Renal cortical epithelial cell (primary cell): ENCODE results near the gene BAAT. TPM values are rescaled to one million over a fixed set of nuclear protein-coding genes. Genes with fewer than 3 reads are reported as not detected.
"Not testable (repeated sequence)": the region's sequence is repeated elsewhere in the genome, so short reads cannot be mapped to it uniquely, and the experiment has no call there.

Source experiments
- DNase-seq: peaks from one replicate; pipeline ENCODE4 v3.0.0-alpha.2; 2011; ENCODE audit warnings: low read depth
- total RNA-seq: library from RNA; depleted of rRNA; stranded (reverse); fragments of >200 nt; gene quantifications from 2 replicates; pipeline ENCODE4 v1.2.3, GENCODE V29; 2014

Gene BAAT
- total RNA-seq, 1 donor from 2014 or later: 0.94 TPM

- DNase-seq: no peak
Observed at GRCh38 chr9:101365181-101365580, 19.6 kb downstream of the BAAT start.

DNA sequence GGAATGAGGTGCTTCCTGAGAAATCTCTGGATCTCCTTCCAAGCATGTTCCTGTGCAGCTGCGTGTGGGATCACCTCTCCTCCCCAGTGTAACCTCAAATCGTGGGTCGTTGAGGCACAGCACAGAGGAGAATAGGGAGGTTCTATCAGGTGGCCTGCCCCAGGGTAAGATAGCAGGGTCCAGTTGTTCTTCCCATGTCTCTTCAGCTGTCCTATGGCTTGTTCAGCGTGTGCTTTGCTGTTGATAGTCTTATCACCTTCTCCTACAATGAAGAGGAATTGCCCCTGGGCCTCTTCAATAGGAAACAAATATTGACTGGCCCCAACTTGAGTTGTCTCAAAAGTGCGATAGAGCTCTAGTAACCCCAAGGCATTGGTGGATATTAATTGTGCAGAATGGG, 22.4 kb downstream of the BAAT start:
- no peak for DNase-seq

GRCh38 chr9:101360647-101361046, 24.2 kb downstream of the BAAT start:
- DNase-seq: no peak

DNA sequence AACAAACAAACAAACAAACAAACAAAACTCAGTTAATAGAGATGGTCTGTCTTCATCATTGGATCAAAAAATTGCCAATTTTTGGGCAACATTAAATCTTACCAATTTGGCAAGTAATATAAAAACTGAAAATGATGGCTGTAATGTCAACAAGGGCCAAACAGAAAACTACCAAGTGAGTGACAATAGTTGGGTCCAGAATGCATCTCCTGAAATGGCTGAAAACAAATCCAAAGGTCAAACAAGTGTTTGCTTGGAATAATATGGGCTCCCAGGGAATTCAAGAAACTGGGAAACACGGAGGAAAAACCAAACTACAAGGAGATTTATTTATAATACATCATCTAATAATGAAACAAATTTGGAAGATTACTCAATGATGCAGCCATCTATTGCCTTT, 25.1 kb downstream of the BAAT start:
- no peak for DNase-seq

DNA sequence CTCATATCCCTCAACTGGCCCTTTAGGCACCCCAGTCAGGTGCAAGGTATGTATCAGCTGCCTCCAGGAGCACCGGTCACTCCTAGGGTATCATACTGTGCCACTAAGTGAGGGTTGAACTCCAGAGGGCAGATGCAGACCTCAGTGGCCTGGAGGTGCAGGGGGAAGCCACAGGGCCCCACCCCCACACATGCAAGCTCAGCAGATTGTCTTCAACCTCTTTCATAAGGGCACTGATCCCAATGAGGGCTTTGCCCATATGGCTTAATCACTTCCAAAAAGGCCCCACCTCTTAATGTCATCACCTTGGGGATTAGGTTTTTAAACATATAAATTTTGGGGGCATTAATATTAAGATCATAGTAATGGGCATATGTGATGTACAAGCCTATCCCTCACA, 28.2 kb downstream of the BAAT start:
- DNase-seq: no peak

- DNase-seq: no peak
Observed at GRCh38 chr9:101354765-101355708, 29.8 kb downstream of the BAAT start.

GRCh38 chr9:101354143-101354764, 30.6 kb downstream of the BAAT start:
- peak; percentile 50 for DNase-seq

DNA sequence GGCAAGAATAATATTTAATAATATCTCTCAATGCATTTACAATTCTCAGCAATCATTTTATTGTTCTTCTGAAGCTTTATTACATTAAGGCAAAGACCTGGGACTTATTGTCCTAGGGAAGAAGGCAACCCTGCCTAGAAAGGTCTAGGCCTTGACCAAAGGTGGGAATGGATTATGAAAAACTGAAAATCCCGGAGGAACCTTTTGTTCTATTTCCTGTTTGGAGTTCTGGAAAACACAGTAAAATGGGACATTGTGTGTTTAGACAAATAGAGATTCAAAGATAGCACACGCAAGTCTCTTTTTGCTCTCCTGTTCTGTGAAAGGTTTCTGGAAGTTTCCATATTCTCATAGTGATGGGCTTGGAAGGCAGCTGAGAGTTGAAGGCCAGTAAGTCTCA, 31.1 kb downstream of the BAAT start:
- no peak for DNase-seq

- no peak for DNase-seq
Observed at GRCh38 chr9:101352892-101353463, 31.8 kb downstream of the BAAT start.

GRCh38 chr9:101350285-101350684, 34.5 kb downstream of the BAAT start:
- no peak for DNase-seq

DNA sequence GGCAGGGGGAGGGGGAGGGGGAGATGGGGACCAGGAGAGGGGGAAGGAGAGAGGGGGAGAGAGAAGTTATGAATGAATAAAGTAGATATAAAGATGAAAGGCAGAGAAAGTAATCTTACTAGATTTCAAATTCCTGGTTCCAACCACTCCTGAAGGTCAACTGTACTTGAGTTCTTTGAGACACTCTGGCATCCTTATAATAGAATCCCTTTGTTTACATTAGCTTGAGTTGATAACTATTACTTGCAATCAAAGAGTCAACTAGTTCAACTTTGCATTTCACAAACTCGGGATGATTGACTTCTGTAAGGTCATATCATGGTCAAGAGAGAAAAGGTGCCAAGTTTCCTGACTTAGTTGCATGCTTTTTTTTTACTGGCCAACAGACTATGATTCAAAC, 42.2 kb downstream of the BAAT start:
- DNase-seq: no peak

DNA sequence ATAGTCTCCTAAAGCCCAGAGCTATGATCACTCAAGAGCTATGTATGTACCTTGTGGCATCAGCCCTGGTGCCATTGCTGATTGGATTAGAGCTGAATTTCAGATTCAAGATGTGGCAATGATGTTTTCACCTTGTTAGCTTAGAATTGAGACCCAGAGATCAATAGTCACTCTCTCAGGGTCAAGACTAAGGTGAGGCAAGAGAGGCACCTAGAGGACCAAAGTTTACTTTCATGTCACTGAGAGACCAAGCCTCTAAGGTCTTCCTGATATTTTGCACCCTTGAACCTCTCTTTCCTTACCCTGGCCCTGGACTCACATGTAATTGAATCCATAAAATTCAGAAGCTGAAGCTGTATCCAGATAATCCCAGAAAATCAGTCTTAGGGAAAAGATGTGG, 42.8 kb downstream of the BAAT start:
- no peak for DNase-seq

- DNase-seq: no peak
Observed at GRCh38 chr9:101337237-101337636, 47.6 kb downstream of the BAAT start.

- no peak for DNase-seq
Observed at GRCh38 chr9:101336091-101336490, 48.7 kb downstream of the BAAT start.

DNA sequence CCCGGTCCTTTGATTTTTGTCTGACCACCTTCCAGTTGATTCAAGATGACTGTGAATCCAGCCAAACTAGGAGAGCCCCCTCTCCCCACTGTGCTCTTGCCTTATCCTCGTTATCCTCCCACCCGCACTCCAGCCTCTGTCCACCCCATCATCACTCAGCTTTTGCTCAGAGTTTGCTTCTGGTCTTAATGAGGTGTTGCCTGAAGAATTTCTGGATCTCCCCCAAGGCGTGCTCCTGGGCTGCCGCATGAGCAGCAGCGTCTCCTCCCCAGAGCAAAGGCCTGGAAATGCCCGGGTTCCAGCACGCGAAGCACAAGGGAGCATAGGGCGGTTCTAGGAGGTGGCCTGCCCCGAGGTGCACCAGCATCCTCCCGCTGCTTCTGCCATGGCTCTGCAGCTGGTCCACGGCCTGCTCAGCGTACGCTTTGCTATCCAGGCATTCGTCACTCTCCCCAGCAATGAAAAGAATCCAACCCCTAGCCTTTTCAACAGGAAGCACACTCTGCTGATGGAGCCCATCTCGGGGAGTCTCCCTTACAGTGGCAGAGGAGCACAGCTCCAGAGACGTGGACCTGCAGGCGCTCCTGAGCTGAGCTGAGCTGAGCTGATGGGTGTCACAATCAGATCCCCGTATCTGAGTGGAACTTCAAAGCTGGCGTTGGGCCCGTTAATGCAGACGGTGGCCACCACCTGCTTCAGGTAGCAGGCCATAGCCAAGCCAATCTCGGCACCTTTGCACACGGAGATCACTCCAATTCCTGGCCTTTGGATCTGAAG, 50.7 kb downstream of the BAAT start:
- DNase-seq: no peak

DNA sequence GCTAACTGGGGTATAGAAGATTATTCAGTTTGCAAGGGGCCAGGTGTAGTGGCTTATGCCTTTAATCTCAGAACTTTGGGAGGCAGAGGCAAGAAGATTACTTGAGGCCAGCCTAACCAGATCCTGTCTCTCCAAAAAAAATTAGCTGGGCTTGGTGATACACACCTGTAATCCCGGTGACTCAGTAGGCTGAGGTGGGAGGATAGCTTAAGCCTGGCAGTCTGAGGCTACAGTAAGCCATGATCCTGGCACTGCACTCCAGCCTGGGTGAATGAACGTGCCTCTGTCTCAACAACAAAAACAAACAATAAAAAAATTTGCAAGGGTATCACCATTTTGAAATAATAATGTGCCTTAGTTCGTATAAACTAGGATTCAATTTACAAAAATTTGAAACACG, 51.3 kb downstream of the BAAT start:
- DNase-seq: no peak

DNA sequence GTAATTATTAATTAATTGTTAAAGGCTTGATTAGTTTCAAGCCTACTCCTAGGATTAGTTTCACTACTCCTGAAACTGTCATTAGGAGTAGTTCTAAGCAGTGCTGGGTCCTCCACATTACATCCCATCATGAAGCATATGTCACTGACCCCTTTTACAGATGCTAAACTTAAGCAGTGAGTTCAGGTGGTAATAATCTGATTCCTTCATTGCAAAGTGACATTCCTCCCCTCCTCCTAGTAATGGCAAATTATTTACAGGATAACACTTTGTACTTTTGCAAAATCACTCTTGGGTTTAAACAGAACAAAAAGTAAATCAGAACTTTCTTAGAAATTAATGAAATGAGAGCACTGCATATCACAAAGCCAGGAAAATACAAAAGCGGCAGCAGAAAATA, 52.4 kb downstream of the BAAT start:
- no peak for DNase-seq

DNA sequence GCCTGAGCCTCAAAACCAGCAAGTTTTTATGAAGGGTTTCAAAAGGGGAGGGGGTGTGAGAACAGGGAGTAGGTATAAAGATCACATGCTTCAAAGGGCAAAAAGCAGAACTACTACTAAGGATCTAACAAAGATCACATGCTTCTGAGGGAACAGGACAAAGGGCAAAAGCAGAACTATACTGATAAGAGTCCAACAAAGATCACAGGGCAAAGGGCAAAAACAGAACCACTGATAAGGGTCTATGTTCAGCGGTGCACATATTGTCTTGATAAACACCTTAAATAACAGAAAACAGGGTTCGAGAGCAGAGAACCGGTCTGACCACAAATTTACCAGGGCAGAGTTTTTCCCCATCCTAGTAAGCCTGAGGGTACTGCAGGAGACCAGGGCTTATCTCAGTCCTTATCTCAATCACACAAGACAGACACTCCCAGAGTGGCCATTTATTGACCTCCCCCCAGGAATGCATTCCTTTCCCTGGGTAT, 57.3 kb downstream of the BAAT start:
- DNase-seq: not testable (repeated sequence)

- DNase-seq: no peak
Observed at GRCh38 chr9:101326501-101326900, 58.3 kb downstream of the BAAT start.

GRCh38 chr9:101326035-101326434, 58.8 kb downstream of the BAAT start:
- DNase-seq: no peak

DNA sequence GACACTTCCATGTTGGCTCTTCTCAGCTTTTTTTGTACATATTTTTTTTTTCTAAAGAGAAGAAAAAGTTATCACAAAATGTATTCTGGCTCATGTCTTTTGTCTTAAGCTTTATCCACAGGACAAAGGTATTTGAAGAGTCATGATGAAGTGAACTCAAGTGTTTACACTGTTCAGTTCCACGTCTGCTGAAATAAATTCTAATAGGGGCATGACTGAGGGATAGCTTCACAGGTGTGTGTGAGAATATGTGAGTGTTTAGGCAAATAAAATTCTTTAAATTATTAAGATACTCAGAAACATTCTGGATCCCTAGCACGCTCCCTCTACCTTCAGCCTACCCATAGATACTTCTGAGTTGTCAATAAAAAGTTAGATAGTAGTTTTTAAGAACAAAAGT, 59.8 kb downstream of the BAAT start:
- no peak for DNase-seq

DNA sequence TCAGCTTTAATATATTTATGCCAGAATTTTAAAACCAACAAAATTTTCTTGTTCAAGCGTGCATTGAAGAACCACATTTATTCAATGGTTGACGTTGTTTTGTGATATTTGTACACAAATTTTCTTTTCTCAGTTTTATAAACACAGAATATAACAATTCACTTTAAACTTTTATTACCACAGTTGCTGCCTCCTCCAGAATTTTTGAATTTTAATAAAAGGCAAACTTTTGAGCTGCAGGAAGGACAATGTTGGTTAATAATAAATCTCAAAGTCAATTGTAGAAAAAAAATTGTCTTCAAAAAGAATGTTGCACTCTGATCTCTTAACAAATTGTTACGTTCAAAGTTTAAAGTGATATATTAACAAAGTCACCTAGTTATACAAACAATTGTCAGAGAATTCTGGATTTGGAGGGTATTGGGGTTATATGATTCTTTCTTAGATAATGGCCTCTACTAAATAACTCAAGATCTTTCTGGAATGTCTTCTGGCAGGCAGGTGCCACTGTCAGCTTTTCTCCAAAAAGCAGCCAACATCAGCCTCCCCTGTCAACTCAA, 60.5 kb downstream of the BAAT start:
- DNase-seq: no peak
